Measurements from ENCODE around the gene GOPC. TPM values are rescaled to one million over a fixed set of nuclear protein-coding genes. Genes with fewer than 3 reads are reported as not detected.

Gene GOPC
- total and polyA plus RNA-seq, 9 donors, result 34.3 to 47.0 (median 41.3) TPM

DNA sequence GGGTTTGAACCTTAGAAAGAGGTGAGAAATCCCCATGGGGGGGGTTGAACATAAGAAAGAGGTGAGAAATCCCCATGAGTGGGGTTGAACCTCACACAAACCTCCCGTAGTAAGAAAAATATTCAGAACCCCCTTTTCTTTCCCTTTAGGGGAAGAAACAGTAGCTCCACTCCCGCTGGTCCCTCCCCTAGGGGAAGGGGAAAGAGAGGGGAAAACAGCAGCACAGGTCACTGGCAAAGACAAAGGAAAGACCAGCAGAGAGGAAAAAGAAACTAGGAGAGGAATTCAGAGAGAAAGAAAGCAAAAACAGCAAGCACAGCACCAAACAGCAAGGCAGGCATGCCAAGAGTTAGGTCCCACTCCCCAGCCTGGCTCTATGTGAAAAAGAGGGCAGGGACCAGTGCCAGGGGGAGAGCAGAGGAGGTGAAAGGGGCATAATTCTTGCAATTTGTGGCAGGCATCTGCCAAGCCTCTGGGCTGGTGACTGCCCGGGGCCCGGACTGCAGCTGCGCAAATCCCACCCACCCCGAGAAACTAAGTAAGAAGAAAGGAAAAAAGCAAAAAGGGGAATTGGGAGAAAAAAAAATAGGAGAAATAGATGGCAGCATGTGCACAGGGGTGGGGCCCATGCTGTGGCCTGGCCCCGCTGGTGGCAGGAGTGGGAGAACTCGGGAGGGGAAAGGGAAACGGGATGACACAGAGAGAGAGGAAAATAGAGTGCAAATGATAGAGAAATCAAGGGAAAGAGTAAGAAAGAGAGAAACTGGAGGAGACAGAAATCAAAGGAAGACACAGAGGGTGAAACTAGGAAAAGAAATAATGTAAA, 15.1 kb upstream of the GOPC start:
- 73% methylated on average over 8 of the region's 9 CpGs for WGBS (ENCODE audit: insufficient coverage)
- Histone ChIP-seq H3K4me1 (ENCODE audit: control insufficient read depth, insufficient read depth, low read length) (no peaks in the 10 kb centered on the region), H3K27ac (ENCODE audit: low read length) (no peak overlapping the region), H3K4me3 (ENCODE audit: low read length) (no peak overlapping the region), H3K9me3 (replicated peaks; ENCODE audit: control insufficient read depth, low read depth, low read length) (peaks cover under 1% of the 10 kb centered on the region), H3K36me3 (ENCODE audit: control insufficient read depth, insufficient read depth, low read length) (no peaks in the 10 kb centered on the region), H3K27me3 (ENCODE audit: control insufficient read depth, insufficient read depth, low read length) (no peaks in the 10 kb centered on the region)
- DNase-seq, result no peak

GRCh38 chr6:117616391-117617209, 14.3 kb upstream of the GOPC start:
- WGBS (ENCODE audit: insufficient coverage), result 74% methylated on average over 5 of the region's 8 CpGs
- H3K4me1 ChIP-seq (ENCODE audit: control insufficient read depth, insufficient read depth, low read length), result no peaks in the 10 kb centered on the region
- no peaks in the 10 kb centered on the region for H3K27me3 ChIP-seq (ENCODE audit: control insufficient read depth, insufficient read depth, low read length)
- H3K36me3 ChIP-seq (ENCODE audit: control insufficient read depth, insufficient read depth, low read length), result no peaks in the 10 kb centered on the region
- no peak for DNase-seq
- H3K27ac ChIP-seq (ENCODE audit: low read length), result no peak overlapping the region
- H3K9me3 ChIP-seq (replicated peaks; ENCODE audit: control insufficient read depth, low read depth, low read length), result no peaks in the 10 kb centered on the region
- H3K4me3 ChIP-seq (ENCODE audit: low read length), result no peak overlapping the region

GRCh38 chr6:117615750-117616390, 13.6 kb upstream of the GOPC start:
- Histone ChIP-seq H3K4me1 (ENCODE audit: control insufficient read depth, insufficient read depth, low read length) (no peaks in the 10 kb centered on the region), H3K27ac (ENCODE audit: low read length) (no peak overlapping the region), H3K27me3 (ENCODE audit: control insufficient read depth, insufficient read depth, low read length) (no peaks in the 10 kb centered on the region), H3K9me3 (replicated peaks; ENCODE audit: control insufficient read depth, low read depth, low read length) (no peaks in the 10 kb centered on the region), H3K36me3 (ENCODE audit: control insufficient read depth, insufficient read depth, low read length) (no peaks in the 10 kb centered on the region), H3K4me3 (ENCODE audit: low read length) (no peak overlapping the region)
- WGBS (ENCODE audit: insufficient coverage), result 88% methylated on average over 10 of the region's 14 CpGs
- DNase-seq, result no peak

- no peaks in the 10 kb centered on the region for H3K36me3 ChIP-seq (ENCODE audit: control insufficient read depth, insufficient read depth, low read length)
- no peak overlapping the region for H3K4me3 ChIP-seq (ENCODE audit: low read length)
- no CpG with 5 or more reads among the region's 4 CpGs for WGBS (ENCODE audit: insufficient coverage)
- H3K27ac ChIP-seq (ENCODE audit: low read length), result no peak overlapping the region
- H3K27me3 ChIP-seq (ENCODE audit: control insufficient read depth, insufficient read depth, low read length), result no peaks in the 10 kb centered on the region
- no peaks in the 10 kb centered on the region for H3K9me3 ChIP-seq (replicated peaks; ENCODE audit: control insufficient read depth, low read depth, low read length)
- H3K4me1 ChIP-seq (ENCODE audit: control insufficient read depth, insufficient read depth, low read length), result no peaks in the 10 kb centered on the region
- DNase-seq, result no peak
Observed at GRCh38 chr6:117613920-117614560, 11.7 kb upstream of the GOPC start.

DNA sequence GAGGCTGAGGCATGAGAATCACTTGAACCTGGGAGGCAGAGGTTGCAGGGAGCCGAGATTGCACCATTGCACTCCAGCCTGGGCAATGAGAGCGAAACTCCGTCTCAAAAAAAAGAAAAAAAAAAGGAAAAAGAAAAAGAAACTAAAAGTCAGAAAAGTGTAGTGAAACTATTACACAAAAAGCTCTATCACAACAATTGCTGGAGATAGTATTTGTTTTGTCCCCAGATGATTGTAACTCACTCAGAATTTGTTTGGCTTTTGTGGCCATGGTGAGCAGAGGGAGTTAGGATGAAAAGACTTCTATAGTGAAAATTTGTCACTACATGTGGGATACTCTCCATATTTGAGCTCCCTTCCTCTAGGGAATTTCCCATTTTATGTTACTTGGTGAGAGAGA, 5.2 kb upstream of the GOPC start:
- Histone ChIP-seq H3K27ac (ENCODE audit: low read length) (no peak overlapping the region), H3K36me3 (ENCODE audit: control insufficient read depth, insufficient read depth, low read length) (no peaks in the 10 kb centered on the region), H3K4me1 (ENCODE audit: control insufficient read depth, insufficient read depth, low read length) (peaks cover 3% of the 10 kb centered on the region), H3K27me3 (ENCODE audit: control insufficient read depth, insufficient read depth, low read length) (peaks cover 2% of the 10 kb centered on the region), H3K4me3 (ENCODE audit: low read length) (no peak overlapping the region), H3K9me3 (replicated peaks; ENCODE audit: control insufficient read depth, low read depth, low read length) (no peaks in the 10 kb centered on the region)
- WGBS (ENCODE audit: insufficient coverage), result no CpG with 5 or more reads among the region's 3 CpGs
- no peak for DNase-seq

- DNase-seq, result peak; percentile 72
- no peak overlapping the region for H3K4me3 ChIP-seq (ENCODE audit: low read length)
- no CpG with 5 or more reads among the region's 7 CpGs for WGBS (ENCODE audit: insufficient coverage)
- H3K36me3 ChIP-seq (ENCODE audit: control insufficient read depth, insufficient read depth, low read length), result no peaks in the 10 kb centered on the region
- no peaks in the 10 kb centered on the region for H3K9me3 ChIP-seq (replicated peaks; ENCODE audit: control insufficient read depth, low read depth, low read length)
- no peak overlapping the region for H3K27ac ChIP-seq (ENCODE audit: low read length)
- H3K27me3 ChIP-seq (ENCODE audit: control insufficient read depth, insufficient read depth, low read length), result peaks cover 2% of the 10 kb centered on the region
- peaks cover 3% of the 10 kb centered on the region for H3K4me1 ChIP-seq (ENCODE audit: control insufficient read depth, insufficient read depth, low read length)
Observed at GRCh38 chr6:117605169-117605826, 3.0 kb upstream of the GOPC start.

DNA sequence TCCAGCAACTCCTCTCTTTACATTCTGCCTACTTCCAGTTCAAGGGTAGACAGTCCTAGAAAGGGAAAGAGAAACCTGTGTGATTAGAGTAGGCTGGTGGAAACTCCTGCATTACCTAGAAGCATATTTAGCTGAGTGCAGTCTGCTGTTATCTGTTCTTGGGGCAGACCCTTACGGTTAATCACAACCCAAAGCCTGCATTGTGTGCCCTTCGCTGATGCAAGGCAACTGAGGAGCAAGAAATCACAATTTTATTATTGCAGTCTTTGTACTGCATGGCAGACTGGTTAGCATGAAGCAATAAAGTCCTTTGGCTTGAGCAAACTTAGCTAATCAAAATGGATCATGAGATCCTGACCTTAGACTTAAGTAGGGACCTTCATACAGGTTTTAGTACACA, 1.5 kb upstream of the GOPC start:
- Histone ChIP-seq H3K4me3 (ENCODE audit: low read length) (no peak overlapping the region), H3K4me1 (ENCODE audit: control insufficient read depth, insufficient read depth, low read length) (peaks cover 3% of the 10 kb centered on the region), H3K27me3 (ENCODE audit: control insufficient read depth, insufficient read depth, low read length) (peaks cover 2% of the 10 kb centered on the region), H3K9me3 (replicated peaks; ENCODE audit: control insufficient read depth, low read depth, low read length) (no peaks in the 10 kb centered on the region), H3K27ac (ENCODE audit: low read length) (no peak overlapping the region), H3K36me3 (ENCODE audit: control insufficient read depth, insufficient read depth, low read length) (no peaks in the 10 kb centered on the region)
- DNase-seq, result no peak
- WGBS (ENCODE audit: insufficient coverage), result no CpG with 5 or more reads among the region's 2 CpGs

DNA sequence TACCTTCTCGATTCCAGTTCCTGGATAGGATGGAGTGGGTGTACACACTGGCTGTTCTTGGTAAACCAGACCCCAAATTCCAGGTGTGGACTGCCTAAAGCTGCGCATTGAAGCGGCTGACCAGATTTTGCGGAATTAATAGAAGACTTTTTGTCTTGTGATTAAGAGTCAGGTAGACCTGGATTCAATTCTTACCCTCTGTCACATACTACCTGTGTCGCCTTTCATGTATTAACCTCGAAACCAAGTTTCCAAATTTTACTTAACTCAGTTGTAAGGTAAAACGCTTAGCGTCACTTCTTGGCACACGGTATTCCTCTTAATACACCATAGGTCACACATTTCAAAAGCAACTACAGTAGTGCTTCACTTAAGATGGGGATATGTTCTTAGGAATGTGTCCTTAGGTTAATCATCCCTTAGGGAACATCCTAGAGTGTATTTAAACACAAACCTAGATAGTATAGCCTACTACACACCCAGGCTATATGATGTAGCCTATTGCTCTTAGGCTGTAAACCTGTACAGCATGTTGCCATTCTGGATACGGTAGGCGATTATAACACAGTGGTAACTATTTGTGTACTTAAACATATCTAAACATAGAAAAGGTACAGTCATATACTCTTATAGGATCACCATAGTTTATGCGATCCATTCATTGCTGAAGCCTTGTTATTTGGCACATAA, 733 bp upstream of the GOPC start:
- H3K4me1 ChIP-seq (ENCODE audit: control insufficient read depth, insufficient read depth, low read length), result peaks cover 3% of the 10 kb centered on the region
- H3K36me3 ChIP-seq (ENCODE audit: control insufficient read depth, insufficient read depth, low read length), result peaks cover 5% of the 10 kb centered on the region
- H3K4me3 ChIP-seq (ENCODE audit: low read length), result peak overlapping the region; percentile 94
- no peaks in the 10 kb centered on the region for H3K9me3 ChIP-seq (replicated peaks; ENCODE audit: control insufficient read depth, low read depth, low read length)
- 0% methylated on average over 1 of the region's 12 CpGs for WGBS (ENCODE audit: insufficient coverage)
- H3K27ac ChIP-seq (ENCODE audit: low read length), result peak overlapping the region; percentile 99
- peaks cover 2% of the 10 kb centered on the region for H3K27me3 ChIP-seq (ENCODE audit: control insufficient read depth, insufficient read depth, low read length)
- no peak for DNase-seq

- Histone ChIP-seq H3K4me1 (ENCODE audit: control insufficient read depth, insufficient read depth, low read length) (peaks cover 3% of the 10 kb centered on the region), H3K9me3 (replicated peaks; ENCODE audit: control insufficient read depth, low read depth, low read length) (peaks cover 5% of the 10 kb centered on the region), H3K4me3 (ENCODE audit: low read length) (peak overlapping the region; percentile 94), H3K36me3 (ENCODE audit: control insufficient read depth, insufficient read depth, low read length) (peaks cover 9% of the 10 kb centered on the region), H3K27ac (ENCODE audit: low read length) (peak overlapping the region; percentile 99), H3K27me3 (ENCODE audit: control insufficient read depth, insufficient read depth, low read length) (no peaks in the 10 kb centered on the region)
- 0% methylated on average over 9 of the region's 12 CpGs for WGBS (ENCODE audit: insufficient coverage)
- DNase-seq, result no peak
Observed at GRCh38 chr6:117601811-117602150, 530 bp downstream of the GOPC start.

Measured in muscle of leg (tissue), 11 donors.